NCI-H2196 (cell line): ENCODE measurements around the gene RPLP2.

Experiments used
- DNase-seq: peaks from one replicate; lab custom pipeline; 2025; ENCODE audit not compliant: unreplicated experiment; lab: John Stamatoyannopoulos, UW

RPLP2 gene

DNA sequence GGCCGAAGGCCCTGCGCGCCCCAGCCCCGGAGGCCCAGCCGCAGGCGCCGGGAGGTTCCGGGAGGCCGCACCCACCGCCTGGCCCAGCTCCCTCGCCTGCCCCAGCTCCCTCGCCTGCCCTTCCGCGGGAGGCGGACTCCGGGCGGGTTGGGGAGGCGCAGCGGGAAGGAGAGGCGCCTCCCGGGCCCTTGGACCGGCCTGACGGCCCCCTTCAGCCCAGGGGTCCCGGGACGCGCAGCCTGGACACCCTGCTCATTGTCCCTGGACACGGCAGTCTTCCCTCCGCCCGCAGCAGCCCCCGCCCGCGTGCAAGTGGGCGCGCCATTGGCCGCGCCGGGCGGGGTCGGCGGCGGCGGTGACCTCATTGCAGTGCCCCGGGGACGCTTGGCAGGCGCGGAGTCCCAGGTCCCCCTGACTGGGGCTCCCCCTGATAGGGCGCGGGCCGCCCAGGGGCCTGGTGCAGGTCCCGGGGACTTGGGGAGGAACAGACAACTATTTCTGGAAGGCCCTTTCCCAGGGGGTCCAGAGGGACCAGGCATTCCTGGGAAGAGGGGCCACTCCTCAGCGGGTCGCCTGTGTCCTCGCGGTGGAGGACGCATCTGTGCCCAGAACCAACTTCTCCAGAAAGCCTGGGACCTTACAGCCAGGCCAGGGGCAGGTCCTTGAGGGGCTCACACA is 23.5 kb downstream of the RPLP2 start:
- peak; percentile 64 for DNase-seq

DNA sequence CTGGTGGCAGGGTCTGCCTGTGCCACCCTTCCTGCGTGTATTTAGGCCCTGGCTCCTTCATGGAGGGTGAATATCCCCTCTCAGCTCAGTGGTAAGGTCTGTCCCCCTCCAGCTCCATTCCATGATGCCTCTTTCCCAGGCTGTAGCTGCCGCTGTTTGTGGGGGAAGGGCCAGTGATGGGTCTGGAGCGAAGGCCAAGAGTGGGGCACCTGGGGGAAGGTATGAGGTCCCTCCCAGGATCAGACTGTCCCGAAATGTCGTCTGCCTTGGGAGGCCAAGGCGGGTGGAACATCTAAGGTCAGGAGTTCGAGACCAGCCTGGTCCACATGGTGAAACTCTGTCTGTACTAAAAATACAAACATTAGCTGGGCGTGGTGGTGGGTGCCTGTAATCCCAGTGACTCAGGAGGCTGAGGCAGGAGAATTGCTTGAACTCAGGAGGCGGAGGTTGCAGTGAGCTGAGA is 24.1 kb downstream of the RPLP2 start:
- DNase-seq, result no peak

DNA sequence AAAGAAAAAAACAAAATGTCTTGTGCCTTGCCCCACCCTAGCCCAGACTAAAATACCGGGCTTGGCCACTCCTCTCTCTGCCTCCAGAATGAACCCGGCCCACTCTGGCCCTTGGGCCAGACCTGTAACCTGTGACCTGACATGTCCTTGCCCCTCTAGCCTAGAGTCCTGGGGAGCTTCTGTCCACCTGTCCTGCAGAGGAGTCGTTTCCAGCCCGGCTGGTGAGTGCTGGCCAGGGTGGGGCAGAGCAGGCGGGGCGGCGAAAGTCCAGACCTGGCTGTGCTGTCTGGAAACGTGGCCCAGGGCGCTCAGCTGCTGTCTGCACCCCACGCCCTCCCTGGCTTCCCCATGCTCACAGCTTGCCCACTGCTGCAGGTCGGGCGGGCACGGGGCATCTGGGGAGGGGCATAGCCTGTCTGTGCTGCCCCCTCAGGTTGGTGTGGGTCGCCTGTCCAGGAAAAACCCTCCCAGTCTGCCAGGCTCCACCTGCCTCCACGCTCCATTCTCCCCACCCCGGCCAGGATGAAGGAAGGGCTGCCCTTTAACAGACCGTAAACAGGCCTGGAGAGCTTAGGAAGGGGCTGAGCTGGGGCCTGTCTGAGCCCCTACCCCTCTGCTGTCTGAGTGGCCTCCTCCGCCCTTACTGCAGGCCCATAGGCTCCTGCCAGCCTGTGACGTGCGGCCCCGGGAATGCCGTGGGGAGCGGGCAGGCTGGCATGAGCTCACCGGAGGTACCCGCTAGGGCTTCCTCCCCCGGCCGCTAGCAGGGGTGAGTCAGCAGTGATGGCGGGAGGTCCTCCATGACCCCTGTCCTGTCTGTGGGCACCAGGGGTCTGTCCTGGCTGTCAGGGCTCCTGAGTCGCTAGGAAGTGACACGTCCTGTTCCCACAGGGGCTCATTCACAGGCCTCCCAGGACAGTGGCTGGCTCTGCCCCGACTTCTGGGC is 24.9 kb downstream of the RPLP2 start:
- no peak for DNase-seq

DNA sequence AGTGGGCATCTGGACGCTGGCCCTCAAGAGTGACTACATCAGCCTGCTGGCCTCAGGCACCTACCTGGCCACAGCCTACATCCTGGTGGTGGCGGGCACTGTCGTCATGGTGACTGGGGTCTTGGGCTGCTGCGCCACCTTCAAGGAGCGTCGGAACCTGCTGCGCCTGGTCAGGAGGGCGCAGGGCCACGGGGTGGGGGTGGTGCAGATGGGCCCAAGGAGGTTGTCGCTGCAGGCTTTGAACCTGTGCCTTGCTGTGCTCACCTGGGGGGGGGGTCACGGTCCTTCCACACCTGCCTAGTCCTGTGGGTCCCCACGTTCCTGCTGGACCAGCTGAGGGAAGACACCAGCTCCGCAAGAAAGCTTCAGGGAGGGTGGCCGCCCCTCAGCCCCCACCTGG is 26.5 kb downstream of the RPLP2 start:
- DNase-seq, result no peak

DNA sequence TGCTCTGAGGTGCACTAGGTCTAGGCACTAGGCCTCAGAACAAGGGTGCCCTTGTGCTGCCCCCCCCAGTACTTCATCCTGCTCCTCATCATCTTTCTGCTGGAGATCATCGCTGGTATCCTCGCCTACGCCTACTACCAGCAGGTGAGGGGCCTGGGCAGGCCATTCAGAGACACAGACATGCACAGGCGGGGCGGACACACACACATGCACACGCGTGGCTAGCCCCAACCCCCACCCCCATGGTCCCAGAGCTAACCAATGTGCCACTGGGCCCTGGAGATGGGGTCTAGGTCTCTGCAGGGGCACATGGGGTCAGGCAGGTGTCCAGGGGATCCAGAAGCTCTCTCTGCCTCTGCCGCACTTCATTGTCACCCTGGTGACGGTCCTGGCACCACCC is 26.9 kb downstream of the RPLP2 start:
- DNase-seq, result no peak

DNA sequence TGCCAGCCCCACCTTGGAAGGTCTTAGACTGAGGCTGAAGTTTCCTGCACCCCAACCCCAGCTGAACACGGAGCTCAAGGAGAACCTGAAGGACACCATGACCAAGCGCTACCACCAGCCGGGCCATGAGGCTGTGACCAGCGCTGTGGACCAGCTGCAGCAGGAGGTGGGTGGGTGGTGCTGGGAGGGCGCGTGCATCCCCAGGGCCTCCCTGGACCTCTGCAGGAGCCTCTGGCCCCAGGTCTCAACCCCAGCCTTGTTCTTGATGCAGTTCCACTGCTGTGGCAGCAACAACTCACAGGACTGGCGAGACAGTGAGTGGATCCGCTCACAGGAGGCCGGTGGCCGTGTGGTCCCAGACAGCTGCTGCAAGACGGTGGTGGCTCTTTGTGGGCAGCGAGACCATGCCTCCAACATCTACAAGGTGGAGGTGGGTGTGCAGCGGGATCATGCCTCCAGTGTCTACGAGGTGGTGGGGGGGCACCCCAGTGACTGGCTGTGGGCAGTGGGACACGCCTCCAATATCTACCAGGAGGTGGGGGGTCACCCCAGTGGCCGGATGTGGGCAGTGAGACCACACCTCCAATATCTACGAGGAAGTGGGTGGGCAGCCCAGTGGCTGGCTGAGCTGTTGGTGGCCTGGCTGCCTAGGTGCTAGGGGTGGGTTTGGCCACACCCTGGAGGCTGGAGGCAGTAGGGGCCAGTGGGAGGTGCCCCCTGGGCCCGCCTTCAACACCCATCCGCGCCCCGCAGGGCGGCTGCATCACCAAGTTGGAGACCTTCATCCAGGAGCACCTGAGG is 27.6 kb downstream of the RPLP2 start:
- DNase-seq, result no peak

DNA sequence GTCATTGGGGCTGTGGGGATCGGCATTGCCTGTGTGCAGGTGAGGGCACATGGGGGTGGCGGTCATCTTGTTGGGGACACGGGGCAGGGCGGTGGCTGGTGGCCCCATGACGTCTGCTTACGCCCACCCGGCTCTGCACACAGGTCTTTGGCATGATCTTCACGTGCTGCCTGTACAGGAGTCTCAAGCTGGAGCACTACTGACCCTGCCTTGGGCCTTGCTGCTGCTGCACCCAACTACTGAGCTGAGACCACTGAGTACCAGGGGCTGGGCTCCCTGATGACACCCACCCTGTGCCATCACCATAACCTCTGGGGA is 28.2 kb downstream of the RPLP2 start:
- no peak for DNase-seq

DNA sequence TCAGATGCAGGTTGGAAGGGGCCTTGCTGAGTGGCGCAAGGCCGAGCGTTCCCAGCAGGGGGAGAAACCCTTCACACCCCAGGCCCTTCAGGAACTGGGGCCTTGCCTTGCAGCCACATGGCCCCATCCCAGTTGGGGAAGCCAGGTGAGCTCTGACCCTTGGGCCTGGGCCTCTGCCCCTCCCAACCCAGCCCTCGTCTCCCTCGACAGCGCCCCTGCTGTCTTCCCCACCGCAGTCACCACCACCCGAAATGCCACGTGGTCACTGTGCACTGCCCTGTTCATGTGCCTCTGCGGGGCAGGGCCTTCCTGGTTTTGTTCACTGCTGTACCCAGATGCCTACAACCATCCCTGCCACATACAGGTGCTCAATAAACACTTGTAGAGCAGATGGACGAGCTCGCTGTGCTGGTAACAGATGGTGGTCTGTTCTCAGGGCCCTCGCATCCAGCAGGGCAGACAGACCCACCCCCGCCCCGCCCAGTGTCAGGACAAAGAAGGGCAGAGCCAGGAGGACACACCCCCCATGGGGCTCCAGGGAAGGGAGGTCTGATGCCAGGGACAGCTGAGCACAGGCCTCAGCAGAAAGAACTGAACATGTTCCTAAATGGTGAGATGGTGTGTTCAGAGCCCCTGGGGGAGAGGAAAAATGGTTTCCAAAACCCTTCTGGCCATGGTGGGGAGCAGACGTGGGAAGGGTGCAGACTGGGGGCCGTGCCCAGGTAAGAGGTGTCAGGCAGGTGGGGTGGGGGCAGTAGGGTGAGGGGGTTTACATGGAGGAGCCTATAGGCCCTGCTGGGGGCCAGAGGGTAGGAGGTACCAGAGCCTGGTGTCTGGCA is 28.9 kb downstream of the RPLP2 start:
- no peak for DNase-seq

DNA sequence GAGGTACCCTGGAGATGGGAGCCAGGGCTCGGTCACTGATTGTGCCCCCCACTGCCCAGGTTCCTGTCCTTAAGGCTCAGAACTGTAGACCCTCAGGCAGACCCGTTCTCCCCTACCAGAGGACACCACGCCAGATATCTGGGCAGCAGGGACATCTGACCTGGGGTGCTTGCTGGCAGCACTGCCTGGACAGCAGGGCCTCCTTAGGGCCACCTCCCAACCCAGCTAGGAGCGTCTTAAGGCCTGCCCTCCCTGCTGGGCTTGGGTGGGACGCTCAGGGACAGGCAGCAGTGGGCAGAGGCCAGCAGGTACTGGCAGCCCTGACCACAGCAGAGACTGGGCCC is 29.5 kb downstream of the RPLP2 start:
- no peak for DNase-seq

DNA sequence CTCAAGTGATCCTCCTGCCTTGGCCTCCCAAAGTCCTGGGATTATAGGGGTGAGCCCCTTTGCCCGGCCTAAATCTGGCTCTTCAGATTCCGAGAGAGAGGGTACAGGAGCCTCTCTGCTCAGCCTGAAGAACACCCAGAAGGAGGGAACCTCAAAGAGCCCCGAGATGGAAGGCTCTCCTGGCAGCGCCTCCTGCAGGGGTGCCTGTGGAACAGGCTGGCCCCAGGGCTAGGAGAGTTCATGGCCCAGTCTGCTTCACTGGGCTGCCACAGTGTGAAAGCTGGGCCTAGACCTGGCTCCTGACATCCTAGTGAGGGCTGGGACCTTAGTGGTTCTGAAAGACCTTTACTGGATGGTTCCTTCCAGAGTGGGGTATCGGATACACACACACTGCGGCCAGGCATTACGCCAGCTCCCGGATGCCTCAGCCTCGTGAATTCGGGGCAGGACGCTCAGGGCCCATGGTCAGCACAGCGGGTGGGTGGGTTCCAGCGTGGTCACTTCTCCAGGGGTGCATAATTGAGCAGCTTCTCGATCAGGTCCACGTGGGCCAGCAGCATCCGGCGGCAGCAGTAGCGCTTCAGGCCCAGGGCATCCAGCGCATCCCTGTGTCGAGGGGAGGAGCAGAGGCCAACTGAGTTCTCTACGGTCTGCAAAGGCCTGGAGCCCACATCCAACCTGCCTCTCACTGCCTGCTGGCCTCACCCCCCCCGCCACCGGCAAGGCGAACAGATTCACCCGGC is 30.3 kb downstream of the RPLP2 start:
- no peak for DNase-seq

DNA sequence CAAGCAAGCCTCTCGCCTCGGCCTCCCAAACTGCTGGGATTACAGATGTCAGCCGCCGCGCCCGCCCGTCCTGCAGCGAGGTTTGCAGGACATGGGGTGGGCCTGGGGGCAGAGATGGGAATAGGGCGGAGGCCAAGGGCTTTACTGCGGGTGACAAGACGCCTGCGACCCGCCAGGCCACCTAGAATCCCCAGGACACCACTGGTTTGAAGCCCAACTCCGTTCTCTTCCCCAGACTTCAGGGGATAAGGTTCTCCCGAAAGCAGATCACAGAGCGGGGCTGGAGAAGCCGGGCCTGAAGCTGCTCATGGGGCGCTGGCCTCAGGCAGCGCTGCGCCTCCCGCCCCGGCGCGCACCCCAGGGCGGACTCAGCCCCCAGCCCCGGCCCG is 32.2 kb downstream of the RPLP2 start:
- no peak for DNase-seq

DNA sequence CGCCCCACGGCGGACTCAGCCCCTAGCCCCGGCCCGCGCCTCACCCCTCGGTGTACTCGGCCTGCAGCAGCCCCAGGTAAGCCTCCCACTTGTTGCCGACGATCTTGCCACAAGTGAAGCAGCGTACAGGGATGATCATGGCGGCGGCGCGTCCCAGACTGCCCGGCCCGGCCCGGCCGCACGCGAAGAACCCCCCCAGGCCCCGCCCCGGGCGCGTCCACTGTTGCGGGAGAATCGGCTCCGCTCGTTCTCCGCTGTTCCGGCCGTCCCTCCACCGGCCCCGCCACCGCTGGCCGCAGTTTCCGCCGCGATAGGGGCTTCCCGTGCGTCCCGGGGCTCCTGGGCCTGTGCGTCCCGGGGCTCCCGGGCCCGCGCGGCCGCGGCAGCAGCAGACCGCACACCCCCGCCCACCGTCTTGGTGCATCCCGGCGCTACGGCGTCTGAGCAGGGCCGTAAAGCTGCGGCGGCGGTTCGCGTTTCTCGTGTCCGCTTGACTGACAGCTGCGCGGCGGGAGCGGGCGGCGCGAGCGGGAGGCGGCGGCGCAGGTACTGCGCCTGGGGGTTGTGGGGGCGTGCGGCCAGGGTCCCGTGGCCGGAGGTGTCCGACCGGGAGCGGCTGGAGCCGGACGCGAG is 32.7 kb downstream of the RPLP2 start, which contains the start of the genes POLR2L and TSPAN4:
Gene POLR2L, minus strand, starts transcription at position 160 of the 633 bp plus-strand sequence. Its CDS starts 21 bp downstream, at position 139.
Gene TSPAN4, plus strand, starts transcription at position 483 of the 633 bp plus-strand sequence. CDS start 7,453 bp downstream, outside the sequence.
- DNase-seq, result peak; percentile 87

DNA sequence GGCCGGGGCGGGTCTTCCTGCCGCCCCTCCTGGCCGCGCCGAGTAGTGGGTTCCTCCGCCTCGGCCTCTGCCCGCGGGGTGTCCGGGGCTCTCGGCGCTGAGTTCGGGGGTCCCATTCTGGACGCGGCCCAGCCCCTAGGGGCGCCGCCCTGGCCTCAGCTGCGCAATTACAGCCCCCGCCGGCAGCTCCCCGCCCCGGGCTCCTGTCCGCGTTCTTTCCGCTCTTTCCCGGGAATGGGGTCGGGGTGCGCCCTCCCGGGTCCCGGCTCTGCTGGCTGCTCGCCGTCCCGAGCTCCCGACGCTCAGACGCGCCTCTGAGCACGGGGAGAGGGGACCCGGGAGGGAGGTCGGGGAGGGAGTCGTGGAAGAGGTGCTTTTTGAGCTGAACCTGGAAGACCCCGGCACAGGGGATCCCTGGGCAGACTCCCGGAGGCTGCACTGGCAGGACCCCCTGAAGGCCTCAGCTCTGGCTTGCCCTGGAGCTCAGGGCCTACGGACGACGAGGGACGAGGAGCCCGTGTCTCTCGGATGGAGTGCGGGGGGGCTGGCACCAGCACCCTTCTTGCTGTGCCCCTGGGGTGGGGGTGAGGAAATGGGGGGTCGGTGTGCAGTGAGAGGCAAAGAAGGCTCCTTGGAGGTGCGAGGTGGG is 33.4 kb downstream of the RPLP2 start:
- DNase-seq, result no peak

DNA sequence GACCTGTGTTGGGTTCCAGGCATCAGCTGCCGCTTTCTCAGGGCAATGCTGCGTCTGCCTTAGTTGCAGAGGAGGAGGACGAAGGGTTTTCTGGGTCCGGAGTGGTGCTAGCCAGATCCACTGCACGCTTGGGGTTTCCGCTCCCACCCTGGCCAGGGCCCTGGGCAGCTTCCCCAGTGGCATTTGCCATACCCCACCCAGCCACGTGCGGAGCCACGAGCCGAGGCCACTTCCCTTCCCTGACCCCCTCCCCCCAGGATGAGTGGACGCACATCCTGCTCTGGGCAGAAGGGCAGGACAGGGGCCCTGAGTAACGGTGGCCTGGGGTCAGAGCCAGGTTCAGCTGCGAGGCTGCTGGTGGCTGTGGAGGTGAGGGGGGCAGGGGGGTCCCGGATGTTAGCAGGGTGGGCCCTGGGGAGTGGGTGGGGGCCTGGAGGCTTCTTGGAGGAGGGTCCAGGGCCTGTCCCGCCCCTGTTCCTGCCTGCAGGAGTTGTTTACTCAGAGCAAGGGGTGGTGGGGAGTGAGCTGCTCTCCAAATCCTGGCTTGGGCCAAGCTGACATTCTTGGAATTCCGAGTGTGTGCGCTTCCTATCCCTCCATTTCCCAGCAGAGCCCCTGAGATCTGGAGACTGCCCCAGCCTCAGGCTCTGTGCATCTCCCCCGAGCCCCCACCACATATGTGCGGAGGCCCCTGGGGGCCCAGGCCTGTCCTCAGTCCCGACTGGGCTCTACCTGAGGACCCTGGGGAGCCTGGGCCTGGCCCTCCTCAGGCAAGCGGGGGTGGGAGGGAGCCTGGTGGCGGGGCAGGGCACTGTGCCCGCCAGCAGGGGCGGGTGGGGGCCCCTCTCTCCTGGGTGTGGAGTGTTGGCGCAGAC is 34.3 kb downstream of the RPLP2 start:
- DNase-seq, result peak; percentile 57

DNA sequence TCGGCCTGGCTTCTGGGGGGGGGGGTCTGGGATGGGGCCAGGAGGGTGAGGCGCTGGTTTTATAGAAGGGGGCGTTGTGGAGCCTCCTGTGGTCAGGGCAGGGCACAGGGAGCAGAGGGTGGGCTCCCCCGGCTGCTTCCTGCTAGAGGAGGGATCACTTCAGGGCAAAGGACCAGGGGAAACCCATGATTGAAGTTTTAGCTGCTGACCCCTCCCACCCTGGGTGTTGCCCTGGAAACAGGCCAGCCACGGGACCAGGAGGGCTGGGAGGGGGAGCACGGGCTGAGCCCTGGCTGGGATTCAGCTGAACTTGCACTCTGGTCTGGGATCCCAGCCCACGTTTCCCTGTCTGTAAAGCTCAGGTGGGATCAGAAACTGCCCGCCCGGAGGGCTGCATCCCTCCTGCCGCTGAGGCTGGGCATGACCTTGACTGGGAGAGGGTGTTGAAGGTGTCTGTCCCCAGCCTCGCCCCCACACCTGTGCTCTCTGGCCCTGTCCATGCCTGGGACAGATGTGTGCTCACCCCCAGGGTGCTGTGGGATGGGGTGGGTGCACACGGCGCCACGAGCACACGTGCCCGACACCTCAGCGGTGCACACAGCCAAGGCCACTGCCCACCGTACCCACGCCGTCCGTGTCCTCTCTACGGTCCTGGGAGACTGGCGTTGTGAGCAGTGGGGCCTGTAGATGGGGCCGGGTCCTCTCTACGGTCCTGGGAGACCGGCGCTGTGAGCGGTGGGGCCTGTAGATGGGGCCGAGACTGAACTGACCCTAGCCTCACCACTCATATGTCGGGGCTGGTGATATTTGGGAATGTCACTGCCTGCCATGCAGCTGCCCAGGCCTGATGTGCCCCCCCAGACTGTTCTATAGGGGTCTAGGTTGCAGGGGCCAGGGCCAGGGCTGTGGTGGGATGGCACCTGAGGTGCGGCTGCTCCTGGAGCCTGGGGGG is 35.2 kb downstream of the RPLP2 start:
- peak; percentile 65 for DNase-seq

DNA sequence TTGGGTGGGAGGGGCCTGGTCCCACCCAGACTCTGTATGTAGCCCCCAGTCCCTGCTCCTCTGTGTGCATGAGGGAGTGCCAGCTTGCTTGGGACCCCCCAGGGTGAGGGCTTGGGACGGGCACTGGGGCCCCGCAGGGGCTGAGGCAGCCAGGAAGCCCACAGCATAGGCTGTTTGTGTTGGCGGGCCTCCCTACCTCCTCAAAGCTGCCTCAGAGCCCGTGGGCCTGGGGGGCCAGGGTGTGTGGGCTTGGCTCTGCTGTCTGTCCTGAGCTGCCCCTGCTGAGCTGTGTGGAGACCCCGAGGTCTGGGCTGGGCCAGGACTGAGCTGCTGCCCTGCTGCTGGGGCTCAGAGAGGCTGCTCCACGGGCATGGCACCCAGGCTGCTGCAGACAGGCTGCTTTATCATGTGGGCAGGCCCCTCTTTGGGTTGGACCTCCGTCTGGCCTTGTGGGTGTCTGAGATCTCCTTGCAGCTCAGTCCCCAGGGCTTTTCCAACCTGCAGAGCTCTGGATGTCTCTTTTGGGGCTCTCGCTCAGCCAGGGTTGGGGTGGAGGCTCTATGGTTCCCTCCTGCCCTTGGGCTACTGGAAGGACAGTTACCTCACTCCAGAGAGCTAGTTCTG is 36.2 kb downstream of the RPLP2 start:
- DNase-seq, result no peak
